Upper lobe of right lung (tissue), 1 donor: ENCODE data around the gene NHSL2. TPM values are rescaled to one million over a fixed set of nuclear protein-coding genes. Genes with fewer than 3 reads are reported as not detected.

Experiments used
- ATAC-seq: fragments of 200-7000 bp; cut with Tn5 transposase; one replicate; pipeline ENCODE4 v1.9.1; 2020; ENCODE audit warnings: mild to moderate bottlenecking, moderate library complexity
- DNase-seq: peaks from one replicate; pipeline ENCODE4 v3.0.0-alpha.2; 2020
- H3K27ac ChIP-seq: fragments of 200-600 bp; one replicate; pipeline ENCODE4 v1.8.0; 2022
- H3K27me3 ChIP-seq: fragments of 200-600 bp; one replicate; pipeline ENCODE4 v1.8.0; 2022; ENCODE audit warnings: mild to moderate bottlenecking
- H3K36me3 ChIP-seq: fragments of 200-600 bp; one replicate; pipeline ENCODE4 v1.8.0; 2022
- H3K4me1 ChIP-seq: fragments of 200-600 bp; one replicate; pipeline ENCODE4 v1.8.0; 2022
- H3K4me3 ChIP-seq: fragments of 200-600 bp; one replicate; pipeline ENCODE4 v1.8.0; 2022; ENCODE audit warnings: mild to moderate bottlenecking
- H3K9me3 ChIP-seq: fragments of 200-600 bp; one replicate; pipeline ENCODE4 v1.8.0; 2022
- intact Hi-C: fragments of 100-400 bp; cut with DNase I; formaldehyde crosslinking; loops from one replicate; pipeline ENCODE4 v1.11.0; 2022
- total RNA-seq: library from RNA; stranded (reverse); fragmentation: NEBNext Ultra II Directional; extraction: Animal tissue kit (Norgen Biotek cat#: 25700); gene quantifications from one replicate; pipeline ENCODE4 v1.2.1, GENCODE V29; 2021
- TF ChIP-seq, protein P1 (sequence below): fragments of 200-600 bp; IDR thresholded peaks from one replicate; pipeline ENCODE4 v1.8.0; 2022; ENCODE audit warnings: antibody characterized with exemption
- donor health status: DM: no; HTN: yes; CAD: no; lungs with severe emphysema.

Gene NHSL2
- total RNA-seq, 1 donor from 2014 or later = 17.3 TPM

DNA sequence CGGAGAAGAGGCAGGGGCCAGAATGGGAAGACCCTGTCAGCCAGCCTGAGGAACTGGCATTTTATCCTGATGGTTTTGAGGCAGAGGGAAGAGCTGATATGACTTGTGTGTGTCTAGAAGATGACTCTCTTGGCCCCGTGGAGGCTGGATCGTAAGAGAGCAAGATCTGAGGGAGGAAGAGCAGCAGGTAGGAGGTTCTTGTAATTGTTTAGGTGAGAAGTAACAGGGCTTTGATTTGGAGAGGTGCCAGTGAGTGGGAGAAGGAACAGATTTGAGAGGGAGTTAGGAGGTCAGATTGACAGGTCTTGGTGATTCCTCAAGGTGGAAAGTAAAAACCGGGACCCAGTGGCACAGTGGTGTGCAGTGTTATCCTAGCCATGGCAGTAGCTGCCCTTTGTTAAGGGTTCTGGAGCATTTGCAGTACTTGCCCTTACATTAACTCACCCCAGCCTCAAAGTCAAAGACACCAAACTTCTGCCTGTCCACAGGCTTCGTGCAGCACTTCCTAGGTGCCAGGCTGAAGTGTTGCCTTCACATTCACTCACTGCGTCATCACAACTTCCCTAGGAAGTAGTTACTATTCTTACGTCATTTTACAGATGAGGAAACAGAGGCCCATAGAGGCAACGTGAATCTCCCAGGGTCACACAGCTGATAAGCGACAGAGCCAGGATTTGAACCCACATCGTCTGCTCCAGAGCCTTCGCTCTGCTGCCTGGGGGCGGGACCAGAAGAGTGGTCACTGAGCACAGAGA is 197.4 kb downstream of the NHSL2 start:
- Histone ChIP-seq H3K9me3 (no peaks in the 10 kb centered on the region), H3K27ac (no peak overlapping the region), H3K36me3 (no peaks in the 10 kb centered on the region), H3K27me3 (no peaks in the 10 kb centered on the region), H3K4me3 (no peak overlapping the region), H3K4me1 (no peaks in the 10 kb centered on the region)
- ATAC-seq (no peak), DNase-seq (no peak)
- intact Hi-C loops = no loop called here
- TF ChIP-seq, protein P1, sequence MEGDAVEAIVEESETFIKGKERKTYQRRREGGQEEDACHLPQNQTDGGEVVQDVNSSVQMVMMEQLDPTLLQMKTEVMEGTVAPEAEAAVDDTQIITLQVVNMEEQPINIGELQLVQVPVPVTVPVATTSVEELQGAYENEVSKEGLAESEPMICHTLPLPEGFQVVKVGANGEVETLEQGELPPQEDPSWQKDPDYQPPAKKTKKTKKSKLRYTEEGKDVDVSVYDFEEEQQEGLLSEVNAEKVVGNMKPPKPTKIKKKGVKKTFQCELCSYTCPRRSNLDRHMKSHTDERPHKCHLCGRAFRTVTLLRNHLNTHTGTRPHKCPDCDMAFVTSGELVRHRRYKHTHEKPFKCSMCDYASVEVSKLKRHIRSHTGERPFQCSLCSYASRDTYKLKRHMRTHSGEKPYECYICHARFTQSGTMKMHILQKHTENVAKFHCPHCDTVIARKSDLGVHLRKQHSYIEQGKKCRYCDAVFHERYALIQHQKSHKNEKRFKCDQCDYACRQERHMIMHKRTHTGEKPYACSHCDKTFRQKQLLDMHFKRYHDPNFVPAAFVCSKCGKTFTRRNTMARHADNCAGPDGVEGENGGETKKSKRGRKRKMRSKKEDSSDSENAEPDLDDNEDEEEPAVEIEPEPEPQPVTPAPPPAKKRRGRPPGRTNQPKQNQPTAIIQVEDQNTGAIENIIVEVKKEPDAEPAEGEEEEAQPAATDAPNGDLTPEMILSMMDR = no peak

DNA sequence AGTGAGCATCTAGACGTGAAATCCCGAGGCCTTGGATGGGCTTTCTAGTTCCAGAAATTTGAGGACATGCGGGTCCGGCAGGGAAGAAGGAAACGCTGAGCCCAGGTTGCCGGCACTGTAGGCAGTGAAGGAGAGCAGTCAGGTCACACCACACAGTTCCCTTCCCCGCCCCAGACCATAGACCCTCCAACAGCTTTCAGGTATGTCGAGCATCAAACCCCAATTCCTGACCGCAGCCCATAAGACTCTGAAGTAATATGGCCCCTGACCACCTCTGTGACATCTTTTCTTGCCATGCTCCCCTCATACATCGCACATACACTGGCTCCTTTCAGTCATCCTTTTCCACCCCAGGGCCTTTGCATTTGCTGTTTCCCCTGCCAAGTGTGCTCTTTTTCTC is 198.0 kb downstream of the NHSL2 start:
- no peaks in the 10 kb centered on the region for H3K27me3 ChIP-seq
- intact Hi-C loops = no loop called here
- H3K27ac ChIP-seq = no peak overlapping the region

DNA sequence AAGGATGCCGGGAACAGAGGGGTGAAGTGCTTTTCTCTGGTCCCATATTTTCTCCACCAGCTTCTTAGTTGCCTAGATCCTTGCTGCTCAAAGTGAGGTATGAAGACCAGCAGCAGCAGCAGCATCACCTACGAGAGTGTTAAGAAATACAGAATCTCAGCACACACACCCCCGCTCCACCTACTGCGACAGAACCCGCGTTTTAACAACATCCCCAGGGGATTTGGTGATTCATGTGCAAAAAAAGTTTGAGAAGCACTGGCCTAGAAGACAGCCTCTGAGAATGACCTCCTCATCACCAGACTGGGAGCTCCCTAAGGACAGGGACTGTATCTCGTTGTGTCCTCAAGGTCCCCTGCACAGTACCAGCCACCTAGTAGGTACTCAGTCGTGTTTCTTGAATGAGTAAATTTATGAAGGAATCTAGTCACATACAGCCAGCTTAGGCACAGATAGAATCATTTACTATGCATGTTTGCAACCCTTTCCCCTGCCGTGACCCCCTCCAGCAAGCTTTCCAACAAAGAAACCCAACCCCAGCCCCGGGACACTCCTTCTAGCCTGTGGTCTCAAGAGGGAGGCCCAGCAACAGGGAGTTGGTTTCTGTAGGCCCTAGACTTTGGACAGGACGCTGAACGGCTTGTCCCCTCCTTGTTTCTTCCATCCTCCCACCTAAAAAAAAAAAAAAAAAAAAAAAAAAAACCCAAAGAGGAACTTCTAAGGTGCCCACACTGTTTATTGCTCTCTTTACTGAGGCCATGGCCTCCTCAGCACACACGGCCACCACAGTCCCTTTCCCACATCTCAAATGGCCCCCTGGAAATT is 199.6 kb downstream of the NHSL2 start:
- intact Hi-C loops = no loop called here

More for the DNA sequence above, 198.0 kb downstream of the NHSL2 start:
- Histone ChIP-seq H3K9me3 (no peaks in the 10 kb centered on the region), H3K4me1 (no peaks in the 10 kb centered on the region), H3K4me3 (no peak overlapping the region), H3K36me3 (no peaks in the 10 kb centered on the region)
- TF ChIP-seq, protein P1 = no peak
- no peak for ATAC-seq
- DNase-seq = no peak

GRCh38 chrX:72110876-72111708 is 200.4 kb downstream of the NHSL2 start:
- Histone ChIP-seq H3K4me3 (no peak overlapping the region), H3K27ac (no peak overlapping the region), H3K27me3 (no peaks in the 10 kb centered on the region), H3K36me3 (no peaks in the 10 kb centered on the region), H3K9me3 (no peaks in the 10 kb centered on the region), H3K4me1 (no peaks in the 10 kb centered on the region)
- intact Hi-C loops = no loop called here
- DNase-seq = no peak
- ATAC-seq = no peak
- TF ChIP-seq, protein P1 = no peak

More for the DNA sequence above, 199.6 kb downstream of the NHSL2 start:
- no peaks in the 10 kb centered on the region for H3K27me3 ChIP-seq
- H3K4me3 ChIP-seq = no peak overlapping the region
- H3K27ac ChIP-seq = no peak overlapping the region
- TF ChIP-seq, protein P1 = no peak
- H3K4me1 ChIP-seq = no peaks in the 10 kb centered on the region
- no peaks in the 10 kb centered on the region for H3K36me3 ChIP-seq
- H3K9me3 ChIP-seq = no peaks in the 10 kb centered on the region
- ATAC-seq = no peak
- no peak for DNase-seq

DNA sequence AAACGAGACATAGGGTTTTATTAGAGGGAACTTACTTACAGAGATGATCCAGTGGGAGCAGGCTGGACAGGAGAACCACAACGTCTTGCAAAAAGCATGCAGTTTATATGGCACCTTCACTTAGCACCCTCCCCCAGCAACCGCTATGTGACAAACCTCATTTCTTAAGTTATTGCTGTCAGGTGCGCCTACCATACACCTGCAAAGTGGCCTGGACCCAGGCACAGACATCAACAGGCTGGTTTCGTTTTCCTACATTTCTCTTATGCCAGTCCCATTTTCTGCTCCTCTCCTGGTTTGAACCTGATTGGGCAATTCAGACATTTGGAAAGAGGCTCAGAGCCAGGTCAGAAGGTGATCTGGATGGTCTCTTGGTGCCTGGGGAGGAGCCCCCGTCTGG is 202.8 kb downstream of the NHSL2 start:
- H3K27me3 ChIP-seq = no peaks in the 10 kb centered on the region
- TF ChIP-seq, protein P1 = no peak
- H3K9me3 ChIP-seq = no peaks in the 10 kb centered on the region
- H3K27ac ChIP-seq = no peak overlapping the region
- no peak overlapping the region for H3K4me3 ChIP-seq
- H3K36me3 ChIP-seq = no peaks in the 10 kb centered on the region
- no peak for DNase-seq
- intact Hi-C loops = no loop called here
- H3K4me1 ChIP-seq = no peaks in the 10 kb centered on the region
- no peak for ATAC-seq
